HEK293 (cell line): Measurements from ENCODE around the gene DPCD.
A peak's percentile ranks its signal among the peaks of the same experiment; 100 is the strongest.

Source experiments
- FEZF1 ChIP-seq: fragments of 450-650 bp; formaldehyde crosslinking; IDR thresholded peaks from 2 replicates; pipeline ENCODE4 v1.5.1; 2016; ENCODE audit warnings: missing biosample characterization, missing genetic modification characterization
- GFI1B ChIP-seq: fragments of 450-650 bp; formaldehyde crosslinking; IDR thresholded peaks from 2 replicates; pipeline ENCODE4 v1.5.1; 2016; ENCODE audit warnings: missing biosample characterization, missing genetic modification characterization
- HIC1 ChIP-seq: fragments of 450-650 bp; formaldehyde crosslinking; IDR thresholded peaks from 2 replicates; pipeline ENCODE4 v1.5.1; 2016; ENCODE audit warnings: missing biosample characterization, missing genetic modification characterization
- KLF10 ChIP-seq: fragments of 450-650 bp; IDR thresholded peaks from 2 replicates; pipeline ENCODE4 v1.5.1; 2018; ENCODE audit warnings: missing biosample characterization, mild to moderate bottlenecking, missing genetic modification characterization
- KLF7 ChIP-seq: fragments of 450-650 bp; formaldehyde crosslinking; IDR thresholded peaks from 2 replicates; pipeline ENCODE4 v1.5.1; 2016; ENCODE audit warnings: missing biosample characterization, missing genetic modification characterization, borderline replicate concordance
- PATZ1 ChIP-seq: fragments of 450-650 bp; formaldehyde crosslinking; IDR thresholded peaks from 2 replicates; pipeline ENCODE4 v1.5.1; 2016; ENCODE audit warnings: missing biosample characterization, missing genetic modification characterization
- PRDM6 ChIP-seq: fragments of 450-650 bp; formaldehyde crosslinking; IDR thresholded peaks from 2 replicates; pipeline ENCODE4 v1.5.1; 2017; ENCODE audit warnings: missing biosample characterization, missing genetic modification characterization
- SALL2 ChIP-seq: fragments of 450-650 bp; formaldehyde crosslinking; IDR thresholded peaks from 2 replicates; pipeline ENCODE4 v1.5.0; 2017; ENCODE audit warnings: missing biosample characterization, mild to moderate bottlenecking, missing genetic modification characterization, borderline replicate concordance
- SCRT2 ChIP-seq: fragments of 450-650 bp; formaldehyde crosslinking; IDR thresholded peaks from 2 replicates; pipeline ENCODE4 v1.5.1; 2016; ENCODE audit warnings: missing biosample characterization, missing genetic modification characterization
- SP7 ChIP-seq: fragments of 450-650 bp; formaldehyde crosslinking; IDR thresholded peaks from 2 replicates; pipeline ENCODE4 v1.5.1; 2016; ENCODE audit warnings: missing biosample characterization, missing genetic modification characterization
- YY2 ChIP-seq: fragments of 450-650 bp; formaldehyde crosslinking; IDR thresholded peaks from 2 replicates; pipeline ENCODE4 v1.5.1; 2016; ENCODE audit warnings: missing biosample characterization, missing genetic modification characterization
- ZBTB21 ChIP-seq: fragments of 450-650 bp; formaldehyde crosslinking; IDR thresholded peaks from 2 replicates; pipeline ENCODE4 v1.5.1; 2017; ENCODE audit warnings: missing biosample characterization, missing genetic modification characterization
- ZFP3 ChIP-seq: fragments of 450-650 bp; formaldehyde crosslinking; IDR thresholded peaks from 2 replicates; pipeline ENCODE4 v1.5.1; 2016; ENCODE audit warnings: low read depth, missing biosample characterization, missing genetic modification characterization
- ZFP37 ChIP-seq: fragments of 450-650 bp; formaldehyde crosslinking; IDR thresholded peaks from 2 replicates; pipeline ENCODE4 v1.5.1; 2016; ENCODE audit warnings: missing biosample characterization, missing genetic modification characterization
- ZNF16 ChIP-seq: fragments of 450-650 bp; formaldehyde crosslinking; IDR thresholded peaks from 2 replicates; pipeline ENCODE4 v1.5.1; 2016; ENCODE audit warnings: low read depth, missing biosample characterization, missing genetic modification characterization
- ZNF184 ChIP-seq: fragments of 450-650 bp; IDR thresholded peaks from 2 replicates; pipeline ENCODE4 v1.5.1; 2018; ENCODE audit warnings: missing biosample characterization, mild to moderate bottlenecking, missing genetic modification characterization
- ZNF280D ChIP-seq: fragments of 450-650 bp; formaldehyde crosslinking; IDR thresholded peaks from 2 replicates; pipeline ENCODE4 v1.5.1; 2016; ENCODE audit warnings: missing biosample characterization, missing genetic modification characterization
- ZNF341 ChIP-seq: fragments of 450-650 bp; formaldehyde crosslinking; IDR thresholded peaks from 2 replicates; pipeline ENCODE4; 2016; ENCODE audit warnings: low read depth, missing biosample characterization, missing genetic modification characterization
- ZNF654 ChIP-seq: fragments of 450-650 bp; formaldehyde crosslinking; IDR thresholded peaks from 2 replicates; pipeline ENCODE4 v1.5.1; 2016; ENCODE audit warnings: low read depth, missing biosample characterization, missing genetic modification characterization
- ZNF670 ChIP-seq: fragments of 450-650 bp; formaldehyde crosslinking; IDR thresholded peaks from 2 replicates; pipeline ENCODE4 v1.5.1; 2016; ENCODE audit warnings: missing biosample characterization, missing genetic modification characterization, low read depth
- ZNF777 ChIP-seq: fragments of 450-650 bp; formaldehyde crosslinking; IDR thresholded peaks from 2 replicates; pipeline ENCODE4 v1.5.1; 2017; ENCODE audit warnings: missing biosample characterization, missing genetic modification characterization, borderline replicate concordance
- ZNF791 ChIP-seq: fragments of 450-650 bp; formaldehyde crosslinking; IDR thresholded peaks from 2 replicates; pipeline ENCODE4 v1.5.1; 2016; ENCODE audit warnings: missing biosample characterization, missing genetic modification characterization
- ZSCAN5A ChIP-seq: fragments of 450-650 bp; formaldehyde crosslinking; IDR thresholded peaks from 2 replicates; pipeline ENCODE4 v1.5.1; 2016; ENCODE audit warnings: missing biosample characterization, missing genetic modification characterization
- TF ChIP-seq, protein P1 (sequence below): fragments of 450-650 bp; formaldehyde crosslinking; IDR thresholded peaks from 2 replicates; pipeline ENCODE4 v1.5.1; 2017; ENCODE audit warnings: missing biosample characterization, mild to moderate bottlenecking, missing genetic modification characterization, moderate library complexity
- TF ChIP-seq, protein P2 (sequence below): fragments of 450-650 bp; formaldehyde crosslinking; IDR thresholded peaks from 2 replicates; pipeline ENCODE4 v1.5.1; 2017; ENCODE audit warnings: missing biosample characterization, missing genetic modification characterization

The DPCD gene

DNA sequence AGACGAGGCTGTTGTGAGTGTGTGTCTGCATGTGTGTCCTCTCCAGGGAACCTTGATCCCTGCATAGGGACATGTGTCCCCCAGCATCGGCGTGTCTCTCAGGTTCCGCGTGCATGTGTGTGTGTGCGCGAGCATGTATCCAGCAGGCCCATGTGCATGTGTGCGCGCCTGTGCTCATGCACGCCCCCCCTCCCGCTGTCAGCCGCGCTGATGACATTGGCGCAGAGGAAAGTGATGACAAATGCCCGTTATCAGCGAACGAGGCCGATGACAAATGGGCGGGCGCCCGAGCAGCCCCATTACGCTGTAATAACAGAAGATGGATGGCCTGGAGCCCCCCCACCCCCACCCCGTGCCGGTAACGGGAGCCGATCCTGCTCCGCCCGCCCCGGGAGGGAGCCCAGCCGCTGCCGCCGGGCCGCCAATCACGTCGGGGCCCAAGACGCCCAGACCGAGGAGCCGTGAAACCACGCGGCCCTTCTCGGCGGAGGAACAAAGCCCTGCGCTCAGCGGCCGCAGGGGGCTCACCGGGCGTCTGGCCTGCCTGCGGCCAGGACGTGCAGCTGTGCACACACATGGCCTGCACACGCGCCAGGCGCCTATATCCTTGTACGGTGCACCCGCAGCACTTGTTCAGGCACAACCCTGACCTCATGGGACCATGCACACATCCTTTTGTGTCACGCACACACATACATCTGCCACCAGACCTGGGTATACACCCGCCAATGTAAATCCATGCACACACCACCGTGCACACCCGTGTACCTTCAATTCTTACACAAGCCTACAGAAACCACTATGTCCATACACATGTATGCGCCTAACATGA is 21.6 kb upstream of the DPCD start (continued):
- TF ChIP-seq, protein P1, sequence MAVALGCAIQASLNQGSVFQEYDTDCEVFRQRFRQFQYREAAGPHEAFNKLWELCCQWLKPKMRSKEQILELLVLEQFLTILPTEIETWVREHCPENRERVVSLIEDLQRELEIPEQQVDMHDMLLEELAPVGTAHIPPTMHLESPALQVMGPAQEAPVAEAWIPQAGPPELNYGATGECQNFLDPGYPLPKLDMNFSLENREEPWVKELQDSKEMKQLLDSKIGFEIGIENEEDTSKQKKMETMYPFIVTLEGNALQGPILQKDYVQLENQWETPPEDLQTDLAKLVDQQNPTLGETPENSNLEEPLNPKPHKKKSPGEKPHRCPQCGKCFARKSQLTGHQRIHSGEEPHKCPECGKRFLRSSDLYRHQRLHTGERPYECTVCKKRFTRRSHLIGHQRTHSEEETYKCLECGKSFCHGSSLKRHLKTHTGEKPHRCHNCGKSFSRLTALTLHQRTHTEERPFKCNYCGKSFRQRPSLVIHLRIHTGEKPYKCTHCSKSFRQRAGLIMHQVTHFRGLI (tag by site-specific recombination), result peak; percentile 72
- TF ChIP-seq YY2 (tag by site-specific recombination), result no peak
- no peak for TF ChIP-seq GFI1B (tag by site-specific recombination)
- TF ChIP-seq SCRT2 (tag by site-specific recombination), result no peak
- TF ChIP-seq KLF7 (tag by site-specific recombination), result 0 out of 2 replicates have a peak, but pooled peaks have one; percentile 16
- no peak for TF ChIP-seq ZNF184
- TF ChIP-seq, protein P2, sequence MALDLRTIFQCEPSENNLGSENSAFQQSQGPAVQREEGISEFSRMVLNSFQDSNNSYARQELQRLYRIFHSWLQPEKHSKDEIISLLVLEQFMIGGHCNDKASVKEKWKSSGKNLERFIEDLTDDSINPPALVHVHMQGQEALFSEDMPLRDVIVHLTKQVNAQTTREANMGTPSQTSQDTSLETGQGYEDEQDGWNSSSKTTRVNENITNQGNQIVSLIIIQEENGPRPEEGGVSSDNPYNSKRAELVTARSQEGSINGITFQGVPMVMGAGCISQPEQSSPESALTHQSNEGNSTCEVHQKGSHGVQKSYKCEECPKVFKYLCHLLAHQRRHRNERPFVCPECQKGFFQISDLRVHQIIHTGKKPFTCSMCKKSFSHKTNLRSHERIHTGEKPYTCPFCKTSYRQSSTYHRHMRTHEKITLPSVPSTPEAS (tag by site-specific recombination), result peak; percentile 72
- 0 out of 2 replicates have a peak, but pooled peaks have one; percentile 7 for TF ChIP-seq ZFP3 (tag by site-specific recombination)
- 0 out of 2 replicates have a peak, but pooled peaks have one; percentile 21 for TF ChIP-seq ZNF280D (tag by site-specific recombination)
- no peak for TF ChIP-seq ZNF16 (tag by site-specific recombination)
- no peak for TF ChIP-seq ZNF791 (tag by site-specific recombination)
- TF ChIP-seq ZSCAN5A (tag by site-specific recombination), result no peak
- peak; percentile 76 for TF ChIP-seq FEZF1 (tag by site-specific recombination)
- 0 out of 2 replicates have a peak, but pooled peaks have one; percentile 46 for TF ChIP-seq ZBTB21 (tag by site-specific recombination)
- TF ChIP-seq SP7 (tag by site-specific recombination), result peak; percentile 85
- TF ChIP-seq ZNF777 (tag by site-specific recombination), result peak; percentile 89
- peak; percentile 86 for TF ChIP-seq ZNF341 (tag by site-specific recombination)
- TF ChIP-seq PRDM6 (tag by site-specific recombination), result no peak
- 0 out of 2 replicates have a peak, but pooled peaks have one; percentile 22 for TF ChIP-seq ZFP37 (tag by site-specific recombination)
- 0 out of 2 replicates have a peak, but pooled peaks have one; percentile 45 for TF ChIP-seq KLF10 (tag by site-specific recombination)
- TF ChIP-seq SALL2 (tag by site-specific recombination), result no peak
- peak; percentile 89 for TF ChIP-seq PATZ1
- no peak for TF ChIP-seq ZNF654 (tag by site-specific recombination)
- 0 out of 2 replicates have a peak, but pooled peaks have one; percentile 42 for TF ChIP-seq HIC1 (tag by site-specific recombination)
- TF ChIP-seq ZNF670 (tag by site-specific recombination), result no peak
